Sciatic nerve (tissue), 2 donors: Measurements from ENCODE around the gene SKAP1. TPM values are rescaled to one million over a fixed set of nuclear protein-coding genes. Genes with fewer than 3 reads are reported as not detected.
"Not testable (repeated sequence)": the region's sequence is repeated elsewhere in the genome, so short reads cannot be mapped to it uniquely, and the experiment has no call there.

ENCODE experiments used
- ATAC-seq: fragments of 200-7000 bp; cut with Tn5 transposase; one replicate; pipeline ENCODE4 v1.9.1; 2020; ENCODE audit warnings: mild to moderate bottlenecking, moderate library complexity
- DNase-seq: peaks from one replicate; pipeline ENCODE4 v3.0.0-alpha.2; 2020; ENCODE audit warnings: low spot score
- intact Hi-C: fragments of 100-400 bp; cut with DNase I; formaldehyde crosslinking; loops from one replicate; pipeline ENCODE4 v1.14.2; 2022
- total RNA-seq: library from RNA; stranded (reverse); fragmentation: NEBNext Ultra II Directional; extraction: Animal tissue kit (Norgen Biotek cat#: 25700); gene quantifications from one replicate; pipeline ENCODE4 v1.2.1, GENCODE V29; 2021
- donor health status: DM: no; HTN: no; CAD: no.
- donor health status: DM: no; HTN: no; CAD: no.

Gene SKAP1
- total RNA-seq, 1 donor from 2014 or later = 7.4 TPM

- no peak for ATAC-seq
- intact Hi-C loops = no loop called here
Measured at GRCh38 chr17:48262982-48263730, 166.9 kb downstream of the SKAP1 start.

GRCh38 chr17:48261297-48261880 lies 168.6 kb downstream of the SKAP1 start:
- ATAC-seq (no peak), DNase-seq (no peak)
- intact Hi-C loops = no loop called here

More at GRCh38 chr17:48262982-48263730, 166.9 kb downstream of the SKAP1 start:
- no peak for DNase-seq

GRCh38 chr17:48259694-48260291 lies 170.2 kb downstream of the SKAP1 start:
- intact Hi-C loops = no loop called here
- no peak for DNase-seq
- ATAC-seq = no peak

GRCh38 chr17:48258331-48258730 lies 171.7 kb downstream of the SKAP1 start:
- ATAC-seq = no peak
- DNase-seq = no peak
- intact Hi-C loops = no loop called here

- no peak for DNase-seq
- ATAC-seq = no peak
Measured at GRCh38 chr17:48255759-48256158, 174.3 kb downstream of the SKAP1 start.

GRCh38 chr17:48254896-48255295 lies 175.1 kb downstream of the SKAP1 start:
- no peak for ATAC-seq
- no peak for DNase-seq
- intact Hi-C loops = no loop called here

More at GRCh38 chr17:48255759-48256158, 174.3 kb downstream of the SKAP1 start:
- intact Hi-C loops = no loop called here

GRCh38 chr17:48253975-48254374 lies 176.0 kb downstream of the SKAP1 start:
- intact Hi-C loops = no loop called here
- DNase-seq (no peak), ATAC-seq (no peak)

GRCh38 chr17:48251950-48252349 lies 178.1 kb downstream of the SKAP1 start:
- intact Hi-C loops = no loop called here
- DNase-seq = no peak
- no peak for ATAC-seq

GRCh38 chr17:48250949-48251348 lies 179.1 kb downstream of the SKAP1 start:
- ATAC-seq = no peak
- intact Hi-C loops = no loop called here

GRCh38 chr17:48250059-48250458 lies 180.0 kb downstream of the SKAP1 start:
- ATAC-seq, intact Hi-C loops, DNase-seq: not testable (repeated sequence)

More at GRCh38 chr17:48250949-48251348, 179.1 kb downstream of the SKAP1 start:
- DNase-seq = no peak

- ATAC-seq = no peak
- no peak for DNase-seq
- intact Hi-C loops = no loop called here
Measured at GRCh38 chr17:48247603-48248002, 182.4 kb downstream of the SKAP1 start.

- ATAC-seq (no peak), DNase-seq (no peak)
- intact Hi-C loops = no loop called here
Measured at GRCh38 chr17:48247038-48247437, 183.0 kb downstream of the SKAP1 start.

- intact Hi-C loops = no loop called here
- ATAC-seq = no peak
- DNase-seq = no peak
Measured at GRCh38 chr17:48246612-48247011, 183.4 kb downstream of the SKAP1 start.

- intact Hi-C loops, DNase-seq, ATAC-seq: not testable (repeated sequence)
Measured at GRCh38 chr17:48245465-48246033, 184.5 kb downstream of the SKAP1 start.

GRCh38 chr17:48244814-48245213 lies 185.2 kb downstream of the SKAP1 start:
- intact Hi-C loops = no loop called here
- DNase-seq = no peak
- no peak for ATAC-seq

GRCh38 chr17:48244121-48244711 lies 185.8 kb downstream of the SKAP1 start:
- ATAC-seq (no peak), DNase-seq (no peak)
- intact Hi-C loops = no loop called here

GRCh38 chr17:48241770-48242497 lies 188.1 kb downstream of the SKAP1 start:
- ATAC-seq = no peak
- intact Hi-C loops = no loop called here

GRCh38 chr17:48241131-48241591 lies 188.9 kb downstream of the SKAP1 start:
- DNase-seq = no peak
- intact Hi-C loops = no loop called here
- ATAC-seq = peak; percentile 76

More at GRCh38 chr17:48241770-48242497, 188.1 kb downstream of the SKAP1 start:
- no peak for DNase-seq
